GM23248 (cell line): Measurements from ENCODE around the gene ALG11.

ENCODE experiments used
- EZH2 ChIP-seq: fragments of 200-600 bp; sonication (generic); IDR thresholded peaks from 2 replicates; pipeline ENCODE4 v1.6.1; 2018; ENCODE audit warnings: antibody characterized with exemption, mild to moderate bottlenecking; ENCODE audit not compliant: insufficient read depth, poor library complexity, severe bottlenecking
- EZH2phosphoT487 ChIP-seq: fragments of 200-600 bp; sonication (generic); IDR thresholded peaks from 2 replicates; pipeline ENCODE4 v1.6.1; 2018; ENCODE audit warnings: antibody characterized with exemption, moderate library complexity, mild to moderate bottlenecking, low read depth; ENCODE audit not compliant: insufficient read depth

- TF ChIP-seq EZH2phosphoT487, result no peak
- TF ChIP-seq EZH2, result no peak
Observed at GRCh38 chr13:51998723-51999509, 13.3 kb upstream of the ALG11 start.
